ENCODE results near the gene UTP4. TPM values are rescaled to one million over a fixed set of nuclear protein-coding genes. Genes with fewer than 3 reads are reported as not detected.

Gene UTP4
- total RNA-seq, 1 experiment from 2014 or later: 125 TPM

- Histone ChIP-seq H2AFZ (ENCODE audit: low read depth, low read length, poor library complexity, severe bottlenecking) (no peak overlapping the region), H3K79me2 (ENCODE audit: insufficient read depth, low read length) (peaks cover 15% of the 10 kb centered on the region; the same call in 1 of the 2 replicates), H3K4me1 (ENCODE audit: control insufficient read depth in 1 of 2, insufficient read depth in 2 of 2, low read length in 2 of 2) (peaks cover 0 to 32% of the 10 kb centered on the region in 2 experiments; a peak in 2 of 4 replicates), H4K20me1 (ENCODE audit: insufficient read depth) (no peaks in the 10 kb centered on the region), H3K27me3 (ENCODE audit: insufficient read depth, low read length) (no peaks in the 10 kb centered on the region), H3K36me3 (ENCODE audit: control insufficient read depth in 1 of 2, insufficient read depth in 2 of 2, low read length in 2 of 2) (peaks cover 33 to 58% of the 10 kb centered on the region in 2 experiments), H3K9me2 (ENCODE audit: insufficient read depth) (no peaks in the 10 kb centered on the region), H3K4me3 (replicated peaks in 1 of 2; ENCODE audit: low read depth in 1 of 2, low read length in 2 of 2) (no peak overlapping the region), H3K9ac (ENCODE audit: low read length) (no peak overlapping the region), H3K27ac (ENCODE audit: low read depth, low read length) (no peak overlapping the region), H3K9me3 (ENCODE audit: control insufficient read depth in 1 of 2, insufficient read depth in 1 of 2, low read depth in 1 of 2, low read length in 2 of 2) (no peaks in the 10 kb centered on the region), H3K4me2 (ENCODE audit: low read length) (no peak overlapping the region)
- intact Hi-C loops (cut with micrococcal nuclease): no loop called here
- ATAC-seq (no peak), DNase-seq (ENCODE audit: low read depth, low spot score) (no peak)
- CTCF ChIA-PET: no interaction called here
- POLR2A ChIA-PET: no interaction called here
- BruUV-seq (replicated peaks): no TSS peak
- no peak for TF ChIP-seq SIN3A (IDR thresholded peaks at IDR 0.05; ENCODE audit: low read depth)
- TF ChIP-seq REST (IDR thresholded peaks at IDR 0.05; ENCODE audit: low read depth): no peak
- RAD21 ChIA-PET (ENCODE audit: low non-redundant PET in 1 of 2, low total read pairs in 2 of 2, uncharacterized antibody in 2 of 2, unreplicated experiment in 2 of 2): no interaction called here
These were observed 36.6 kb downstream of the UTP4 start for GRCh38 chr16:69169051-69169450.

GRCh38 chr16:69169607-69170352 lies 37.3 kb downstream of the UTP4 start:
- Histone ChIP-seq H3K9ac (ENCODE audit: low read length) (no peak overlapping the region), H3K4me2 (ENCODE audit: low read length) (no peak overlapping the region), H3K9me2 (ENCODE audit: insufficient read depth) (no peaks in the 10 kb centered on the region), H3K9me3 (ENCODE audit: control insufficient read depth in 1 of 2, insufficient read depth in 1 of 2, low read depth in 1 of 2, low read length in 2 of 2) (no peaks in the 10 kb centered on the region), H3K4me1 (ENCODE audit: control insufficient read depth in 1 of 2, insufficient read depth in 2 of 2, low read length in 2 of 2) (peaks cover 0 to 37% of the 10 kb centered on the region in 2 experiments; a peak in 2 of 4 replicates), H3K79me2 (ENCODE audit: insufficient read depth, low read length) (peaks cover 15% of the 10 kb centered on the region; the same call in 1 of the 2 replicates), H2AFZ (ENCODE audit: low read depth, low read length, poor library complexity, severe bottlenecking) (no peak overlapping the region), H3K36me3 (ENCODE audit: control insufficient read depth in 1 of 2, insufficient read depth in 2 of 2, low read length in 2 of 2) (peaks cover 30 to 55% of the 10 kb centered on the region in 2 experiments), H3K27ac (ENCODE audit: low read depth, low read length) (no peak overlapping the region), H3K27me3 (ENCODE audit: insufficient read depth, low read length) (no peaks in the 10 kb centered on the region), H3K4me3 (replicated peaks in 1 of 2; ENCODE audit: low read depth in 1 of 2, low read length in 2 of 2) (no peak overlapping the region), H4K20me1 (ENCODE audit: insufficient read depth) (no peaks in the 10 kb centered on the region)
- no peak for DNase-seq (ENCODE audit: low read depth, low spot score)
- no peak for ATAC-seq
- RAD21 ChIA-PET (ENCODE audit: low non-redundant PET in 1 of 2, low total read pairs in 2 of 2, uncharacterized antibody in 2 of 2, unreplicated experiment in 2 of 2): no interaction called here
- no TSS peak for BruUV-seq (replicated peaks)
- POLR2A ChIA-PET: no interaction called here
- CTCF ChIA-PET: no interaction called here
- intact Hi-C loops (cut with micrococcal nuclease): no loop called here
- TF ChIP-seq ATF3 (IDR thresholded peaks at IDR 0.05) (no peak), CEBPB (IDR thresholded peaks at IDR 0.05; ENCODE audit: low read depth) (no peak), YY1 (IDR thresholded peaks at IDR 0.05; ENCODE audit: extremely low read depth, insufficient replicate concordance, low read depth, low read length) (no peak), FOSL1 (IDR thresholded peaks at IDR 0.05; ENCODE audit: low read depth) (no peak), MAX (IDR thresholded peaks at IDR 0.05) (no peak), JUND (IDR thresholded peaks at IDR 0.05) (no peak), EGR1 (IDR thresholded peaks at IDR 0.05; ENCODE audit: low read depth) (no peak), CBX3 (IDR thresholded peaks at IDR 0.05; ENCODE audit: low read depth) (no peak), SP1 (IDR thresholded peaks at IDR 0.05; ENCODE audit: low read depth) (no peak), SRF (IDR thresholded peaks at IDR 0.05; ENCODE audit: low read depth) (no peak), ZBTB33 (IDR thresholded peaks at IDR 0.05; ENCODE audit: extremely low read depth, insufficient replicate concordance, low read length) (no peak), EZH2phosphoT487 (IDR thresholded peaks at IDR 0.05; ENCODE audit: borderline replicate concordance) (no peak)

Data from HCT116 (cell line).